Measurements from ENCODE around the gene SREBF1. TPM values are rescaled to one million over a fixed set of nuclear protein-coding genes. Genes with fewer than 3 reads are reported as not detected.

Gene SREBF1
- total RNA-seq, 1 donor from 2014 or later = 132 TPM

DNA sequence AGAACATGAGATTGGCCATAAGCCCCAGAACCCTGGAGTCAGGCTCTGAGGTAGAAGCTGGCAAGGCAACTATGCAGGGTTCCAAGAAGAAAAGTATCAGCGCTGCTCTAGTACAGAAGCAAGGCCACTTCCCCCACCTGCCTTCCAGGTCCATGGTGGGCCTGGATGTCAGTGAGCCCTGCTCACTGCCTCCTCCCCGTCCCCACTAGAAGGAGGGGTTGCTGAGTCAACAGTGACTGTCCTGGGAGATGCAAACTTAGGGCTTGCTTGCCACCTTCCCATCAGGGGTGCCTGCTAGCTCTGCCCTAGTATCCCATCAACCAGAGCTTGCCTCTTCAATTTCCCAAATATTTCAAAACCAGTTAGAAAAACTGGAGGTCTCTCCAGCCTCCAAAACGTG is 29.6 kb upstream of the SREBF1 start:
- TF ChIP-seq, protein P1, sequence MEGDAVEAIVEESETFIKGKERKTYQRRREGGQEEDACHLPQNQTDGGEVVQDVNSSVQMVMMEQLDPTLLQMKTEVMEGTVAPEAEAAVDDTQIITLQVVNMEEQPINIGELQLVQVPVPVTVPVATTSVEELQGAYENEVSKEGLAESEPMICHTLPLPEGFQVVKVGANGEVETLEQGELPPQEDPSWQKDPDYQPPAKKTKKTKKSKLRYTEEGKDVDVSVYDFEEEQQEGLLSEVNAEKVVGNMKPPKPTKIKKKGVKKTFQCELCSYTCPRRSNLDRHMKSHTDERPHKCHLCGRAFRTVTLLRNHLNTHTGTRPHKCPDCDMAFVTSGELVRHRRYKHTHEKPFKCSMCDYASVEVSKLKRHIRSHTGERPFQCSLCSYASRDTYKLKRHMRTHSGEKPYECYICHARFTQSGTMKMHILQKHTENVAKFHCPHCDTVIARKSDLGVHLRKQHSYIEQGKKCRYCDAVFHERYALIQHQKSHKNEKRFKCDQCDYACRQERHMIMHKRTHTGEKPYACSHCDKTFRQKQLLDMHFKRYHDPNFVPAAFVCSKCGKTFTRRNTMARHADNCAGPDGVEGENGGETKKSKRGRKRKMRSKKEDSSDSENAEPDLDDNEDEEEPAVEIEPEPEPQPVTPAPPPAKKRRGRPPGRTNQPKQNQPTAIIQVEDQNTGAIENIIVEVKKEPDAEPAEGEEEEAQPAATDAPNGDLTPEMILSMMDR (conservative IDR thresholded peaks at IDR 0.05) = no peak
- Mint-ChIP-seq H3K4me1 (peaks cover 39% of the 10 kb centered on the region), H3K27me3 (ENCODE audit: low read depth) (no peaks in the 10 kb centered on the region), H3K36me3 (ENCODE audit: low read depth) (no peaks in the 10 kb centered on the region), H3K27ac (ENCODE audit: unreplicated experiment) (peak overlapping the region; percentile 19), H3K9me3 (no peaks in the 10 kb centered on the region), H3K4me3 (no peak overlapping the region)
- DNase-seq (ENCODE audit: low read depth, low spot score) = no peak

DNA sequence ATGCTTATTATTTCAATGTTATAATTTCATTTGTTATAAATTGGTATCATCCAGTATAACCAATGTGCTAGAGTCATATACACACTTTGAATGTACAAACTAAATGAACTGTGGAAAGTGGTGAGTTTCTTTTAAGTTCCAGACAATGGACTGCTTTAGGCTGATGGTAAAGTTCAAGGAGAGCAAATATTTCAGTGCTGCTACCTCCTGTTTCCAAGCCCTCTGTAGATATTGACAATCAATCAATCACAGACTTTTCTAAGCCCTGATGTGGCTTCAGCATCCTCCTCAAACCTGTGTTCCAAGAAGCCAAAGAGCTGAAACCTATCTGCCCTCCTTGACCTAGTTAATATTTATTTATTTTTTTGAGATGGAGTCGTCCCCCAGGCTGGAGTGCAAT is 28.2 kb upstream of the SREBF1 start:
- no peak overlapping the region for H3K27ac Mint-ChIP-seq (ENCODE audit: unreplicated experiment)
- H3K36me3 Mint-ChIP-seq (ENCODE audit: low read depth) = no peaks in the 10 kb centered on the region
- H3K4me3 Mint-ChIP-seq = no peak overlapping the region
- H3K9me3 Mint-ChIP-seq = no peaks in the 10 kb centered on the region
- TF ChIP-seq, protein P1 (conservative IDR thresholded peaks at IDR 0.05) = no peak
- DNase-seq (ENCODE audit: low read depth, low spot score) = no peak
- no peaks in the 10 kb centered on the region for H3K27me3 Mint-ChIP-seq (ENCODE audit: low read depth)
- peaks cover 37% of the 10 kb centered on the region for H3K4me1 Mint-ChIP-seq

DNA sequence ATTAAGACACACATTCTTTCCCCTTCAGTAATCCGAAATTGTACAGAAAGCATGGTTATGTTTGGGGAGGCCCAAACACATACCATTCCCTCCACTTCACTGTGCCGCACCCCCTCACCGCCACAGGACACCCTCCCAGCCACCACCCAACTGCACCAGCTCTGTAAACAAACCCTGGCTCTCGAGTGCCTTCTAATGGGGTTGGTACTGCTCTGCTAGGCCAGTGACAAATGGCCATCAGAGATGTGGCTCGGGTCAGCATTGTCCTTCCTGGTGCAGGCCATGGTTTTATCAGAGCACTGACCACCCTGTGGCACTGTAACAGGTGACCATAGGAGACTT is 24.0 kb upstream of the SREBF1 start:
- Mint-ChIP-seq H3K36me3 (ENCODE audit: low read depth) (no peaks in the 10 kb centered on the region), H3K4me1 (peaks cover 8% of the 10 kb centered on the region), H3K4me3 (no peak overlapping the region), H3K27ac (ENCODE audit: unreplicated experiment) (no peak overlapping the region), H3K27me3 (ENCODE audit: low read depth) (no peaks in the 10 kb centered on the region), H3K9me3 (no peaks in the 10 kb centered on the region)
- DNase-seq (ENCODE audit: low read depth, low spot score) = no peak
- TF ChIP-seq, protein P1 (conservative IDR thresholded peaks at IDR 0.05) = no peak

DNA sequence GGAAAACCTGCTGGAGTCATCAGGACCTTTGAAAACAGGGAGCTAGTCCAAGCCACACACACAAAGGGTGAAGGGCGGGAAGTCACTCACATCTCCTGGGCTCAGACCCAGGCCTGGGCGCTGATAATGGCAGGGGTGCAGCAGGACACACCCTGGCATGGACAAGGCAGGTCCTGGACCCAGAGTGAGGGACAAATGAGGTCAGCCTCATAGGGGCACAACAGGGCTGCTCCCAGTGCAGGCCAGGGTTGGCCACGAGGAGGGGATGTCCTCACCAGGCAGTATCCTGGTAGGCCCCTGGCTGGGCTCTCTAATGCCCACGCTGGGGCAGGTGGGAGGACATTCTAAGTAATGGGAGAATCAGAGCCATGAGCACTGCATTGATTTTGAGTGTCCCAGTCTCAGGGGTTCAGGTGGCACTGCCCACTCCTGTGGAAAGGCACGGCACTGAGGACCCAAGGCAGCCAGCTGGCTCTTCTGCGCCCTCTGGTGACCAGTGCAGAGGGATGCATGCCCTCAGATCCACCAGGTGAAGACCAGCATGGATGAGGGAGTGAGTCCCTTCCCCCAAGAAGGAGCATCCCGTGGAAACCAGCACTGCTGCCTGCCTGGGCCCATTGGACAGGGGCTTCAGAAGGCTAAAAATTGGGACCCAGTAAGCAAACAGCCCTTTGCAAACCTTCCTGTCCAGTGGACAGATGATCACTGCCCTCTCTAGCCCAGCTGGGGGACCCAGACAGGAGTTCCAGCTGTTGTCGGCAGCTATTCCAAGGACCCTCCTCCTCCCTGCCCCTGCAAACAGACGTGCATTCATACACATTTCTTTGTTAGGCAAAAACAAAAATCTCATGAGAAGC is 23.4 kb upstream of the SREBF1 start:
- Mint-ChIP-seq H3K4me3 (no peak overlapping the region), H3K9me3 (no peaks in the 10 kb centered on the region), H3K27ac (ENCODE audit: unreplicated experiment) (no peak overlapping the region), H3K4me1 (peaks cover 10% of the 10 kb centered on the region), H3K36me3 (ENCODE audit: low read depth) (no peaks in the 10 kb centered on the region), H3K27me3 (ENCODE audit: low read depth) (no peaks in the 10 kb centered on the region)
- TF ChIP-seq, protein P1 (conservative IDR thresholded peaks at IDR 0.05) = peak; percentile 93
- DNase-seq (ENCODE audit: low read depth, low spot score) = peak; percentile 66

DNA sequence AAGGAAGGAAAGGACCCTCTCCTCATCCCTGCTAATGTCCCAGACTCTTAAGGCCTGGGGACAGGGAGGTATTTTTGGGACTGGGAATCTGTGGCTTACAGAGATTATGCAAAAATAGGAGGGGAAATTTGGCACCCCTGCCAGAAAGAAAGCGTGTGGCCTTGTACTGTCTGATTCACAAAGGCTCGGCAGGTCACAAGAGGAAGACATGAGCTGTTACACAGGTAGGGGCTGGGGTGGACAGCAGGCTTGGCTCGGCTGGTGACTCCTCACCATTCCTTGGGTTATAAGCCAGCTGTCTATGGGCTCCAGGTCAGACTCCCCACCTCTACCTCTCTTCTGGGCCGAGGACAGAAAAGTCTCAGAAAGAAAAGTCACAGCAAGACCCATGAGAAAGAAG is 20.7 kb upstream of the SREBF1 start:
- H3K9me3 Mint-ChIP-seq = no peaks in the 10 kb centered on the region
- TF ChIP-seq, protein P1 (conservative IDR thresholded peaks at IDR 0.05) = no peak
- no peaks in the 10 kb centered on the region for H3K27me3 Mint-ChIP-seq (ENCODE audit: low read depth)
- no peak for DNase-seq (ENCODE audit: low read depth, low spot score)
- peaks cover 20% of the 10 kb centered on the region for H3K4me1 Mint-ChIP-seq
- no peak overlapping the region for H3K4me3 Mint-ChIP-seq
- no peaks in the 10 kb centered on the region for H3K36me3 Mint-ChIP-seq (ENCODE audit: low read depth)
- H3K27ac Mint-ChIP-seq (ENCODE audit: unreplicated experiment) = peak overlapping the region; percentile 14
